ENCODE measurements around the gene PLEKHM2. TPM values are rescaled to one million over a fixed set of nuclear protein-coding genes. Genes with fewer than 3 reads are reported as not detected.
A peak's percentile ranks its signal among the peaks of the same experiment; 100 is the strongest.

Gene PLEKHM2
- total and polyA plus RNA-seq, 2 of the 8 experiments (the other 6 are each of a cell fraction or from before 2014, with no cell fraction given) = 38.3 to 47.6 TPM

DNA sequence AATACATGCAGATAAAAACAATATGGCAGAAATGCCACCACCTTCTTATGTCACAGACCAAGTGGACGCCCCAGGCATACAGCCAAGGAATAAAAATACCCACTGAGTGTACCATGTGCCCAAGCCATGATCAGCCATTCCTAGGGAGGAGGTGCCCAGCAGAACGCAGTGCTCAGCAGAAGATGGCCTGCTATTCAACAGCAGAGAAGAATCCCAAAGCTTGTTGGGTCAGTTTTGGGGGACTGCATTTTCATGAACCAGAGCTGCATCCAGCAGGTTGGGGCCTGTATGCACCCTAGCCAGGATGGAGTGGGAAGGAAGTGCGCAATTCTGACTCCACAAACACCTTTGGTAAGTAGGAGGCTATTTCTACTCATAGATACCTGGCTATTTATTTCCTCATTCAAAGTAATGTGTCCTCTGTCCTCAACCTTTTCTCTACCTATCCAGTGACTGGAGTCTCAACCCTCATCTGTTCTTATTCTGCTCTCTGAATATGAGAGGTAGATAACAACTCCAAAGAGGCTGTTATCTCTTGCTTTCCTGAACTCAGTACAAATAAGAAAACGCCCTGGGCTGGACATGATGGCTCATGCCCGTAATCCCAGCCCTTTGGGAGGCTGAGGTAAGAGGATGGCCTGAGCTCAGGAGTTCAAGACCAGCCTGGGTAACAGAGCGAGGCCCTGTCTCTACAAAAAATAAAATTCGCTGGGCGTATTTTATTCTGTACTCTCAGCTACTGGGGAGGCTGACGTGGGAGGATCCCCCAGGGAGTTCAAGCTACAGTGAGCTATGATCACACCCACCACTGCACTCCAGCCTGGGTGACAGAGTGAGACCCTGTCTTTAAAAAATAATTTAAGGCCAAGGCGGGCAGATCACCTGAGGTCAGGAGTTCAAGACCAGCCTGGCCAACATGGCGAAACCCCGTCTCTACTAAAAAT is 2.5 kb upstream of the PLEKHM2 start:
- ChIA-PET CTCF (ENCODE audit: partially characterized antibody) (interaction anchor here (0.9 to 2.9 kb wide), 5 partner anchors 9 to 46 kb away, joined by 3 to 10 read pairs (median 4); no protein-coding TSS in a partner anchor), POLR2A (ENCODE audit: partially characterized antibody) (interaction anchor here (1.0 to 2.3 kb wide), 5 partner anchors 8 to 97 kb away, joined by 3 to 5 read pairs (median 4); no protein-coding TSS in a partner anchor)
- H3K27ac ChIP-seq (ENCODE audit: low read depth, low read length) = no peak overlapping the region
- no peak for TF ChIP-seq NANOG (IDR thresholded peaks at IDR 0.05; ENCODE audit: insufficient read depth, low read depth, low read length, poor library complexity, severe bottlenecking)
- TF ChIP-seq, protein P1, sequence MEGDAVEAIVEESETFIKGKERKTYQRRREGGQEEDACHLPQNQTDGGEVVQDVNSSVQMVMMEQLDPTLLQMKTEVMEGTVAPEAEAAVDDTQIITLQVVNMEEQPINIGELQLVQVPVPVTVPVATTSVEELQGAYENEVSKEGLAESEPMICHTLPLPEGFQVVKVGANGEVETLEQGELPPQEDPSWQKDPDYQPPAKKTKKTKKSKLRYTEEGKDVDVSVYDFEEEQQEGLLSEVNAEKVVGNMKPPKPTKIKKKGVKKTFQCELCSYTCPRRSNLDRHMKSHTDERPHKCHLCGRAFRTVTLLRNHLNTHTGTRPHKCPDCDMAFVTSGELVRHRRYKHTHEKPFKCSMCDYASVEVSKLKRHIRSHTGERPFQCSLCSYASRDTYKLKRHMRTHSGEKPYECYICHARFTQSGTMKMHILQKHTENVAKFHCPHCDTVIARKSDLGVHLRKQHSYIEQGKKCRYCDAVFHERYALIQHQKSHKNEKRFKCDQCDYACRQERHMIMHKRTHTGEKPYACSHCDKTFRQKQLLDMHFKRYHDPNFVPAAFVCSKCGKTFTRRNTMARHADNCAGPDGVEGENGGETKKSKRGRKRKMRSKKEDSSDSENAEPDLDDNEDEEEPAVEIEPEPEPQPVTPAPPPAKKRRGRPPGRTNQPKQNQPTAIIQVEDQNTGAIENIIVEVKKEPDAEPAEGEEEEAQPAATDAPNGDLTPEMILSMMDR (IDR thresholded peaks at IDR 0.05; ENCODE audit: control extremely low read depth in 1 of 3, insufficient read depth in 1 of 3, low read depth in 1 of 3, low read length in 3 of 3) = no peak

More for the DNA sequence above, 2.5 kb upstream of the PLEKHM2 start:
- H4K5ac ChIP-seq (ENCODE audit: insufficient read length, low read depth, low read length) = no peak overlapping the region
- peaks cover 3% of the 10 kb centered on the region for H3K79me1 ChIP-seq (ENCODE audit: low read depth, low read length)
- H3K9me3 ChIP-seq (ENCODE audit: insufficient read depth in 2 of 2, low read depth in 1 of 2, low read length in 1 of 2) = peaks cover 3 to 5% of the 10 kb centered on the region in 2 experiments
- no peak overlapping the region for H3K4me2 ChIP-seq (ENCODE audit: insufficient read depth in 1 of 2, low read depth in 2 of 2, low read length in 2 of 2)
- H3K18ac ChIP-seq (ENCODE audit: extremely low read depth, low read length) = no peak overlapping the region; the same call in 1 of the 2 replicates
- no peak overlapping the region for H4K91ac ChIP-seq (replicated peaks; ENCODE audit: insufficient read length, low read length)
- no peak overlapping the region for H3K9ac ChIP-seq (replicated peaks in 1 of 4; ENCODE audit: extremely low read depth in 1 of 4, low read depth in 3 of 4, low read length in 3 of 4)
- H2BK5ac ChIP-seq (ENCODE audit: low read depth, low read length) = peak overlapping the region; percentile 30; the same call in 1 of the 2 replicates
- H3K4me3 ChIP-seq (ENCODE audit: extremely low read depth in 1 of 4, insufficient read depth in 2 of 4, low read depth in 3 of 4, low read length in 4 of 4) = no peak overlapping the region
- H3K14ac ChIP-seq (ENCODE audit: insufficient read length) = no peak overlapping the region
- H2AFZ ChIP-seq (ENCODE audit: low read length) = no peak overlapping the region; the same call in 1 of the 2 replicates
- no peak overlapping the region for H2BK120ac ChIP-seq (replicated peaks; ENCODE audit: low read depth, low read length)
- peaks cover 2% of the 10 kb centered on the region; the same call in 1 of the 2 replicates for H3K23me2 ChIP-seq (ENCODE audit: low read depth, low read length)
- no peak overlapping the region for H4K8ac ChIP-seq (ENCODE audit: extremely low read depth, insufficient read depth, low read length)
- H3K4ac ChIP-seq (replicated peaks; ENCODE audit: insufficient read length, low read depth, low read length) = no peak overlapping the region
- 0 out of 2 replicates have a peak overlapping the region, but pooled peaks have one; percentile 19 for H2BK15ac ChIP-seq (ENCODE audit: low read length)
- DNase-seq (ENCODE audit: low read depth in 1 of 2, low spot score in 2 of 2) (no peak), FAIRE-seq (no peak)
- WGBS, 2 experiments (ENCODE audit: extremely low coverage in 1 of 2, insufficient coverage in 1 of 2, insufficient read length in 1 of 2, insufficient replicate concordance in 2 of 2, low coverage in 1 of 2, low lambda C conversion rate in 2 of 2, missing lambda C conversion rate in 1 of 2) = 88% methylated on average over 12 of the region's 12 CpGs; no CpG with 5 or more reads in 1 of the 2 experiments
- H3K27me3 ChIP-seq (replicated peaks in 1 of 4; ENCODE audit: control insufficient read depth in 3 of 4, extremely low read depth in 1 of 4, insufficient read depth in 3 of 4, low read length in 3 of 4) = no peaks in the 10 kb centered on the region
- no peak overlapping the region for H3K23ac ChIP-seq (ENCODE audit: insufficient read length)
- H3K36me3 ChIP-seq (ENCODE audit: control insufficient read depth in 2 of 4, insufficient read depth in 4 of 4, low read length in 3 of 4) = no peaks in the 10 kb centered on the region
- H3K56ac ChIP-seq (replicated peaks; ENCODE audit: insufficient read length, low read depth, low read length) = no peak overlapping the region
- no peak overlapping the region; the same call in 1 of the 2 replicates for H2BK12ac ChIP-seq (ENCODE audit: low read depth, low read length)
- peaks cover 0 to 3% (median 0%) of the 10 kb centered on the region in 4 experiments; a peak in 2 of 7 replicates for H3K4me1 ChIP-seq (replicated peaks in 1 of 4; ENCODE audit: control insufficient read depth in 3 of 4, insufficient read depth in 4 of 4, low read length in 3 of 4)
- H3K79me2 ChIP-seq (ENCODE audit: control insufficient read depth in 1 of 2, insufficient read depth in 2 of 2, low read length in 2 of 2) = peaks cover 4 to 17% of the 10 kb centered on the region in 2 experiments; a peak in 3 of 4 replicates
- peaks cover 0 to 3% of the 10 kb centered on the region in 2 experiments for H4K20me1 ChIP-seq (replicated peaks in 1 of 2; ENCODE audit: control insufficient read depth in 1 of 2, insufficient read depth in 2 of 2, low read length in 2 of 2)
- H2BK20ac ChIP-seq (ENCODE audit: low read length) = peak overlapping the region; percentile 9; the same call in 1 of the 2 replicates
- no peak overlapping the region for H2AK5ac ChIP-seq (ENCODE audit: low read depth, low read length)

Data from H1 (cell line).